ENCODE measurements around the gene H2BK1.

- TF ChIP-seq CTCF (IDR thresholded peaks at IDR 0.05) (no peak), POLR2A (IDR thresholded peaks at IDR 0.05) (no peak)
Measured at GRCh38 chr7:151213826-151214225, 3.5 kb upstream of the H2BK1 start.

Measured in heart left ventricle (tissue), 13 donors.